HepG2 (cell line): ENCODE results near the gene AAMP. TPM values are rescaled to one million over a fixed set of nuclear protein-coding genes. Genes with fewer than 3 reads are reported as not detected.
A peak's percentile ranks its signal among the peaks of the same experiment; 100 is the strongest.

Experiments used
- ATAC-seq: fragments of 200-7000 bp; cut with Tn5 transposase; 3 replicates; pipeline ENCODE4 v1.9.1; 2020; ENCODE audit warnings: mild to moderate bottlenecking, moderate library complexity
- BruUV-seq: library from RNA; stranded (reverse); fragments of 400-500 nt; replicated peaks from 2 replicates; lab custom pipeline; 2021; lab: Mats Ljungman, UMichigan
- CTCF ChIA-PET: fragments of 300-600 bp; formaldehyde crosslinking; extraction: SDS; loops from one replicate; lab custom pipeline; 2021; ENCODE audit warnings: low total read pairs, inconsistent platforms, low intra/inter-chr PET ratio; lab: Yijun Ruan, JAX
- POLR2A ChIA-PET: fragments of 350-600 bp; sonication (Branson Sonifier 250); formaldehyde crosslinking; loops from one replicate; lab custom pipeline; 2020; ENCODE audit warnings: antibody characterized with exemption, inconsistent platforms; lab: Yijun Ruan, JAX
- DNase-seq: peaks from one replicate; pipeline ENCODE4 v3.0.0-alpha.2; 2015; ENCODE audit warnings: low spot score
- FAIRE-seq: peaks from 3 replicates; lab custom pipeline; 2011; peaks lifted over from hg19 to GRCh38; lab: Jason Lieb, UNC
- H2AFZ ChIP-seq: one replicate; pipeline ENCODE4 v1.6.1; 2011; ENCODE audit warnings: low read length, inconsistent platforms
- H3K27ac ChIP-seq: fragments of 300-600 bp; 3 replicates; pipeline ENCODE4 v1.8.0; 2011; ENCODE audit warnings: mixed run types, mild to moderate bottlenecking, mixed read lengths, low read length, inconsistent platforms; ENCODE audit not compliant: insufficient read depth; ENCODE audit errors: extremely low read length
- H3K27me3 ChIP-seq, 2 experiments: fragments of 200-600 bp in 1 of 2; 2 replicates in 1 of 2; 3 replicates in 1 of 2; pipeline versions ENCODE4 v1.6.0 to v1.8.0; 2011; ENCODE audit warnings: low read length in 2 of 2, mild to moderate bottlenecking in 2 of 2, moderate library complexity in 2 of 2, inconsistent platforms in 1 of 2; ENCODE audit not compliant: insufficient read depth in 2 of 2, control insufficient read depth in 1 of 2
- H3K36me3 ChIP-seq, 2 experiments: fragments of 200-600 bp in 1 of 2; replicated peaks in 1 of 2; 2 replicates in 1 of 2; 3 replicates in 1 of 2; pipeline versions ENCODE4 v1.5.1 to v1.8.0; 2011; ENCODE audit warnings: low read length in 2 of 2, inconsistent platforms in 1 of 2; ENCODE audit not compliant: insufficient read depth in 2 of 2, control insufficient read depth in 1 of 2
- H3K4me1 ChIP-seq: 2 replicates; pipeline ENCODE4 v1.5.1; 2012; ENCODE audit warnings: low read length, inconsistent platforms; ENCODE audit not compliant: insufficient read depth
- H3K4me2 ChIP-seq: 2 replicates; pipeline ENCODE4 v1.6.0; 2011; ENCODE audit warnings: low read depth, low read length, inconsistent platforms
- H3K4me3 ChIP-seq, 3 experiments: fragments of 200-600 bp in 1 of 3; sonication (generic), shearing (Covaris generic) in 1 of 3; replicated peaks in 1 of 3; 2 replicates each; pipeline ENCODE4 v1.5.1; 2011 to 2016; ENCODE audit warnings: low read length in 3 of 3, inconsistent platforms in 2 of 3, low read depth in 2 of 3, mild to moderate bottlenecking in 2 of 3, control low read depth in 1 of 3, mixed read lengths in 1 of 3; ENCODE audit not compliant: insufficient read depth in 1 of 3
- H3K79me2 ChIP-seq: one replicate; pipeline ENCODE4 v1.6.1; 2011; ENCODE audit warnings: low read length, inconsistent platforms; ENCODE audit not compliant: insufficient read depth
- H3K9ac ChIP-seq: 2 replicates; pipeline ENCODE4 v1.6.0; 2011; ENCODE audit warnings: mild to moderate bottlenecking, low read depth, low read length, inconsistent platforms; ENCODE audit not compliant: insufficient read depth
- H3K9me3 ChIP-seq: 2 replicates; pipeline ENCODE4 v1.5.1; 2012; ENCODE audit warnings: mild to moderate bottlenecking, low read length
- H4K20me1 ChIP-seq: 2 replicates; pipeline ENCODE4 v1.6.0; 2011; ENCODE audit warnings: inconsistent platforms, mild to moderate bottlenecking, low read length, moderate library complexity; ENCODE audit not compliant: insufficient read depth
- AKAP8 ChIP-seq: sonication (generic); formaldehyde crosslinking; IDR thresholded peaks from 2 replicates; pipeline ENCODE4 v1.5.1; 2020; ENCODE audit warnings: mild to moderate bottlenecking, missing genetic modification reagents
- CREB1 ChIP-seq, 2 experiments: fragments of 450-650 bp in 1 of 2; IDR thresholded peaks; 2 replicates each; pipeline ENCODE4 v1.6.1; 2016 to 2017; ENCODE audit warnings: control low read depth in 1 of 2, mild to moderate bottlenecking in 1 of 2, missing compliant biosample characterization in 1 of 2, missing genetic modification characterization in 1 of 2
- DNMT3B ChIP-seq: conservative IDR thresholded peaks from 2 replicates; pipeline ENCODE4 v1.6.1; 2016; ENCODE audit warnings: missing biosample characterization, control low read depth
- KLF11 ChIP-seq: IDR thresholded peaks from 2 replicates; pipeline ENCODE4 v1.6.1; 2016; ENCODE audit warnings: missing compliant biosample characterization
- MAX ChIP-seq: IDR thresholded peaks from 2 replicates; pipeline ENCODE4 v1.6.1; 2012; ENCODE audit warnings: inconsistent platforms
- PCBP2 ChIP-seq: fragments of 200-400 bp; formaldehyde crosslinking; optimal IDR thresholded peaks from 2 replicates; pipeline ENCODE3; 2018; ENCODE audit warnings: low read length, low read depth; ENCODE audit not compliant: poor library complexity, severe bottlenecking
- PRDM15 ChIP-seq: sonication (generic); formaldehyde crosslinking; IDR thresholded peaks from 2 replicates; pipeline ENCODE4 v1.4.0; 2020; ENCODE audit warnings: missing genetic modification reagents
- RBFOX2 ChIP-seq: fragments of 200-400 bp; formaldehyde crosslinking; IDR thresholded peaks from 2 replicates; pipeline ENCODE4 v1.6.1; 2017; ENCODE audit warnings: low read depth, mild to moderate bottlenecking, low read length
- RFXANK ChIP-seq: IDR thresholded peaks from 2 replicates; pipeline ENCODE4 v1.6.1; 2016
- TBL1XR1 ChIP-seq: fragments of 150-350 bp; IDR thresholded peaks from 2 replicates; pipeline ENCODE4 v1.6.1; 2014; ENCODE audit warnings: borderline replicate concordance, low read length; ENCODE audit not compliant: partially characterized antibody
- U2AF1 ChIP-seq: fragments of 200-400 bp; formaldehyde crosslinking; optimal IDR thresholded peaks from 2 replicates; pipeline ENCODE3; 2017; ENCODE audit warnings: mild to moderate bottlenecking, low read depth, low read length
- ZNF10 ChIP-seq: sonication (generic); formaldehyde crosslinking; IDR thresholded peaks from 2 replicates; pipeline ENCODE4 v1.4.0; 2020; ENCODE audit warnings: mild to moderate bottlenecking, low read depth, missing genetic modification reagents, borderline replicate concordance
- ZNF251 ChIP-seq: sonication (generic); formaldehyde crosslinking; IDR thresholded peaks from 2 replicates; pipeline ENCODE4 v1.9.0; 2021; ENCODE audit warnings: mild to moderate bottlenecking, missing genetic modification reagents
- WGBS: methylation state at CpG from one replicate; pipeline ENCODE4 v1.1.6; 2017; ENCODE audit warnings: low lambda C conversion rate; 5-methylcytosine and 5-hydroxymethylcytosine counted together
- in situ Hi-C: cut with HindIII; loops from 2 replicates; pipeline ENCODE4 v1.10.0; 2017; ENCODE audit warnings: low pct_unique_long_range_greater_than_20kb; ENCODE audit not compliant: extremely low pct_ligation_motif_present
- intact Hi-C: fragments of 100-400 bp; cut with micrococcal nuclease; formaldehyde crosslinking; loops from one replicate; pipeline ENCODE4 v1.10.0; 2022; ENCODE audit not compliant: unreplicated experiment
- polyA plus RNA-seq, 8 experiments: library from polyadenylated mRNA; depleted of rRNA in 3 of 8; stranded (reverse) in 7 of 8; unstranded in 1 of 8; fragments of >200 nt; fragmentation: Illumina TruSeq in 4 of 8; extraction: Trizol in 4 of 8; gene quantifications; 2 replicates each; pipeline versions ENCODE4 v1.2.1 to v1.2.3, GENCODE V29; 2011 to 2016; ENCODE audit warnings: low read depth in 4 of 8, missing spikeins in 1 of 8, mixed read lengths in 1 of 8; ENCODE audit not compliant: insufficient read depth in 1 of 8
- total RNA-seq, 5 experiments: library from RNA; depleted of rRNA; stranded (reverse); fragments of >200 nt; fragmentation: Illumina TruSeq; extraction: Trizol; gene quantifications; 2 replicates each; pipeline ENCODE4 v1.2.3, GENCODE V29; 2016; ENCODE audit warnings: low read depth in 1 of 5

AAMP gene
- total and polyA plus RNA-seq, 2 of the 13 experiments (the other 11 are each of a cell fraction or from before 2014, with no cell fraction given), result 110 to 186 TPM

GRCh38 chr2:218219934-218220333, 50.0 kb downstream of the AAMP start:
- H3K4me1 ChIP-seq, result peaks cover 51% of the 10 kb centered on the region
- no peaks in the 10 kb centered on the region; a peak in 1 of 5 replicates for H3K27me3 ChIP-seq
- no peak overlapping the region for H2AFZ ChIP-seq
- intact Hi-C loops (loop anchor here (5.0 kb wide), 1 partner anchor 52 kb away; the partner anchor contains the start of genes AAMP and PNKD), in situ Hi-C loops (no loop called here)
- TF ChIP-seq AKAP8 (no peak), TBL1XR1 (no peak), PRDM15 (no peak), KLF11 (CRISPR knock-in tag) (no peak), CREB1 (IDR thresholded peaks at IDR 0.05) (no peak), CREB1 (CRISPR knock-in tag; IDR thresholded peaks at IDR 0.05) (no peak), ZNF10 (CRISPR knock-in tag) (no peak), ZNF251 (CRISPR knock-in tag) (no peak), U2AF1 (no peak), MAX (no peak), RFXANK (CRISPR knock-in tag) (no peak), DNMT3B (CRISPR knock-in tag) (no peak), PCBP2 (peak; percentile 19), RBFOX2 (peak; percentile 34; the same call in 1 of the 2 replicates)
- H3K9ac ChIP-seq, result no peak overlapping the region
- no peak for DNase-seq
- ATAC-seq, result no peak
- peaks cover 12% of the 10 kb centered on the region; the same call in 1 of the 2 replicates for H4K20me1 ChIP-seq
- BruUV-seq, result no TSS peak
- no peak overlapping the region for H3K4me3 ChIP-seq
- WGBS, result 97% methylated on average over 2 of the region's 2 CpGs
- POLR2A ChIA-PET, result no interaction called here
- no peaks in the 10 kb centered on the region for H3K9me3 ChIP-seq
- H3K79me2 ChIP-seq, result peaks cover 75% of the 10 kb centered on the region
- H3K4me2 ChIP-seq, result peak overlapping the region; percentile 68
- peaks cover 2 to 42% of the 10 kb centered on the region in 2 experiments; a peak in 4 of 5 replicates for H3K36me3 ChIP-seq
- no peak overlapping the region for H3K27ac ChIP-seq
- FAIRE-seq, result no peak
- CTCF ChIA-PET, result no interaction called here
